Stimulated activated naive CD4-positive, alpha-beta T cell treated with Interleukin-2 at 50 U/mL for 16 hours (primary cell): ENCODE measurements around the gene CREB3L2.

Source experiments
- DNase-seq: peaks from one replicate; lab custom pipeline; 2025; lab: John Stamatoyannopoulos, UW

CREB3L2 gene

GRCh38 chr7:137951700-137952425 is 50.0 kb downstream of the CREB3L2 start:
- DNase-seq, result no peak

DNA sequence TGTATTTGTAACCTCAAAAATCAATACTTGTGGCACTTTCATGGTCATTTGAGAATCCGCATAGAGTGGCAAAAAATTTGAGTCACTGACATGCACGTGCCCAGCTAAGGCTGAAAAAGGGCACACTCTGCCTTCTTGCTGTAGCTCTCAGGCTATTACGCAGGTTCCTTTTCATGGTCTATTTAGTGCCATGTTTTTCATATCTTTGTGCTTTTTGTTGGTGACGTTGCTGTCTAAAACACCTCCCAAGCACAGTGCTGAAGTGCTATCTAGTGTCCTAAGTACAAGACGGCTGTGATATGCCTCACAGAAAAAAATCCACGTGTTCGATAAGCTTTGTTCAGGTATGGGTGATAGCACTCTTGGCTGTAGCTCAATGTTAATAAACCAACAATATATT is 50.9 kb downstream of the CREB3L2 start:
- DNase-seq, result no peak

GRCh38 chr7:137950263-137950621 is 51.6 kb downstream of the CREB3L2 start:
- no peak for DNase-seq

- DNase-seq, result no peak
These were observed 52.2 kb downstream of the CREB3L2 start for GRCh38 chr7:137949416-137950262.

- DNase-seq, result no peak
These were observed 53.0 kb downstream of the CREB3L2 start for GRCh38 chr7:137948845-137949330.

DNA sequence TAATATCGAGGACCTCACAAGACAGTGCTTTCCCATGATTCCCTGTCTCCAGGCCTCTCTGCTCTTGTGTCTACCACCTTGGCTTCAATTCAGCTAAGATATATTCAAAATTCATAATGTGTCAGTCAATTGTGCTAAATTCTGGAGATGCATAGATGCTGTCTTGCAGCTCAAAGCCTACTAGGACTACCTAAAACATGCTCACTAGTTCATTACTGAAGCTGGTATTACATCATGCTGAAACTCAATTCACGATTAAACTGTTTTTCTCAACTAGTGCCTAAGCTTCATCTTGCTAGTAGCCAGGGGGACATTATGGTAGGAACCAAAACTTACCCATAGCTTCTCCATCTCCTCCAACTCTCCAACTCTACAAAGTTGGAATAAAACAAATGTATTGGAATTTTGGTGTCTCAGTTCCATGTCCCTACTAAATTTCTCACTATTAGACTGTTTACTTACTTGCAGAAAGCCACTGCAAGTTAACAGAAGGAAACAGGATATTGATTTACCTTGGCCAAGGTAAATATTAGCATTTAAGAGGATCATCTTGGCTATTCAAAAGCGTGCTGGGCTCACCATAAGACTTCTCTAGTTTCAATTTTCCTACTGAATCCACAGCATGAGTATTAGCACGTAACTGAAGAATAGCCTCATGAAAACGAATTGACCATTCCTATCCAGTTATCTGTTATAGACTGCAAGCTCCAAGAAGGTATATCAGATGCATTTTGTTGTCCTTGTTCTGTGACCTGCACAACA is 53.6 kb downstream of the CREB3L2 start:
- DNase-seq, result no peak

- no peak for DNase-seq
These were observed 54.8 kb downstream of the CREB3L2 start for GRCh38 chr7:137947046-137947445.

- no peak for DNase-seq
These were observed 55.9 kb downstream of the CREB3L2 start for GRCh38 chr7:137946011-137946410.

- no peak for DNase-seq
These were observed 57.7 kb downstream of the CREB3L2 start for GRCh38 chr7:137944168-137944567.

DNA sequence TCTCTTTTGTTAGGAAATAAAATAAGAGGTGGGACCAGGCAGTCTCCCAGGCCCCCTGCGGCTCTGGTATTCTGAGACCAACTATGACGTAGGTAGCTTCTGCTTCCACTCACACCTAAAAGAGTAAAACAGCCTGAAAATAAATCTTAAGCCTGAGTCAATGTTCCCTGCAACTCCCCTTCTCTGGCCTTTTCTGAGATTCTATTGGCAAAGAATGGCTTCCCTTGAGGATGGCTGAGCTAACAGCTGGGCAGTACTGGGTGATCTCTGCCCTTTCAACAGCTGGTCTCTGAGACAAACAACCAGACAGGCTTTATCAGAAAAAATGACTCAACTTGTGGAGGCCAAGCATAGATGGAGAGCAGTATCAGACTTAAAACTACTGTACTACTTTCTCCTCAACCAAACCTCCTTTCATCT is 58.7 kb downstream of the CREB3L2 start:
- no peak for DNase-seq

GRCh38 chr7:137942484-137943115 is 59.3 kb downstream of the CREB3L2 start:
- no peak for DNase-seq

DNA sequence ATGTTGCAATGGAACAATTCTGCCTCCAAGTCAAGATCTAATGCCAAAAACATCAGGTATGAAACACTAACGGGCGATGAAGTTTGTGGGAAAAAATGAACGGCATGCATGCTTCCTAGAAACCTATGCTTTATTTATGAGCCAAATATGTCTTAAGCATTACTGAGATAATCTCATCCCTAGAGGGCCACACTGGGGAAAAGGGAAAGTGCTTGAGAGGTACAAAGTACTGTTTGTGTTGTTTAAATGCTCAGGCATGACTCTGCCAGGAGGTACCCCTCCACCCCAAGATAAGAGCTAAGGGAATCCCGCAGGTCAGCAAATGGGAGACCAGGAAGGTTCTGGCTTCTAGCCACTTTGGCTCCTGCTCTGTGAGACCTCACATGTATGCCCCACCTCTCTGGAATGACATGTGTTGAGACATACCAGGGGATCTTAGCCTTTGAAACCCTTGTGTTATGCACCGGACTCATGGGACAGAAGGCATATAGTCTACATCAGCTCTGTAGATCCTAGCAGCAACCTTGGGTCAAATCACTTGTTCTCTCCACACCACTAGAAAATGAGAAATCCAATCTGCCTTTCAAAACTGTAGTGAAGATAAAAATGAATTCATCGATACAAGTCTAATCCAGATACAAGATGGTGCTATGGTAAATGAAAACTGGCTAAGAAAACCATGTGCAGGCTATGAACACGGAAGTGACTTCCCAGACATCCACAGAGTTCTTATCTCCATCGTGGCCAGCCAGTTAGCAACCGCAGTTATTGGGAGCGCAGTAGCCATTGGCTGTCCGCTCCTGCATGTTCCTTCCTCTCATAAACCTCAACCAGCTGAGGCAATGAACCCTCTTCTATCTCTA is 61.0 kb downstream of the CREB3L2 start:
- no peak for DNase-seq

DNA sequence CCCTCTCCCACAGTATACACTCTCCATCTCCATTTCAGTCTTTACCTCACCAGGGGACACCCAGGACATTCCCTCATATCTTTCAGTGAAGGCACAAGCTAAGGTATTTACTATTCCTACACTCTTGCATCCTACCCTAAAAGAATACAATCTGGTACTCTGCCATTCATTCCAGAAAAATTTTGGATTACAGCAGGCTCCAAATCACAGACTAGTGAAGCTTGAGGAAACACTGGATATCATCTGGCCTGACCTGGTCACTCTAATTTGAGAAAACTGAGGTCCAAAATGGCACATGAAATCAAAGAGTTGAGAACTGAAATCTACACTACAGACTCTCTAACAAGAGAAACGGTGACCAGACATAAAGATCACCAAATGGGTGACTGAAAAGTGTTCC is 61.7 kb downstream of the CREB3L2 start:
- DNase-seq, result no peak

DNA sequence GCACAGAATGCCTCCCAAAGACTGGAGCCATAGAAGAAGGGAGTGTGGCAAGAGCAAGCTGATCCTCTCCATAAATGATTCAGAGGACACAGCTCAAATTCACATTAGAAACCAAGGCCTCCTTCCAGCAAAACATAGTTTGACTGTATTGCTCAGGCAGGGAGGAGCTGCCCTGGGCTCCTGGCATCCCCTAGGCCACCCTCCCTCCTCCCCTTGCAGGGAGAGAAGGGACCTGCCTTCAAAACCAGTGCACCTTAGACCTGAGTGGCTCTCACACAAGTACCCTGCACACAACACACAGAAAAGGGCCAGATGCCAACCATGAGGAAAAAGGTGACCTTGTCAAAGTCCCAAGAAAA is 64.7 kb downstream of the CREB3L2 start:
- no peak for DNase-seq

DNA sequence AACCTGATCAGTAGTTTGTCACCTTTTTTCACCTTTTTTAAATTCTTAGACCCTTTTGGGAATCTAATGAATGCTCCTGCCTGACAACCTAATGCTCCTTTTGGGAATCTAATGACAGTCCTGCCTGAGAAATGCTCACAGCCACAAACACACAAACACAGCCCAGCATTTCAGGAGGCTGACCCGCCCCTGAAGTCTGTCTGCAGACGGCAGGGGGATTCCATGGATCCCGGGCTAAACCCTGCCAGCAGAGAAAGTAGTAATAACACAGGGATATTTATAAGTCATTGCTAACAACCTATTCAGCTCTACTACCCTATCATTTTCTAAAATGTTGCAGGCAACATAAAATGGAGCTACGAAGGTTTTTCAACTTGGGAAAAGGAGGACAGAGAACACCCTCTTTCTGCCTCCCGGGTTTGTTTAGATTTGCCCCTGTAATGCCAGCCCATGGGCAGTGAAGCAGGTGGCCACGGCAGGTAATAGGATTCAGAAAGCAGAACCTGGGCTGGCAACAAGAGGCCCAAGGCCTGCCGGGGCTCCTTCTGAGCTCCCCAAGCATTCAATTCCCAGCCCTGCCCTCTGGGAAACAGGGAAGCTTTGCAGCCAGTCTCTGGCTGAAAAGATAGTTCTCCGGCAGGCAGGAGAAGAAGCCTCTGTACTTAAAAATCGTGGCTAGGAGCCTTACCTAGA is 65.2 kb downstream of the CREB3L2 start:
- DNase-seq, result no peak

- DNase-seq, result no peak
These were observed 65.9 kb downstream of the CREB3L2 start for GRCh38 chr7:137935884-137936508.

DNA sequence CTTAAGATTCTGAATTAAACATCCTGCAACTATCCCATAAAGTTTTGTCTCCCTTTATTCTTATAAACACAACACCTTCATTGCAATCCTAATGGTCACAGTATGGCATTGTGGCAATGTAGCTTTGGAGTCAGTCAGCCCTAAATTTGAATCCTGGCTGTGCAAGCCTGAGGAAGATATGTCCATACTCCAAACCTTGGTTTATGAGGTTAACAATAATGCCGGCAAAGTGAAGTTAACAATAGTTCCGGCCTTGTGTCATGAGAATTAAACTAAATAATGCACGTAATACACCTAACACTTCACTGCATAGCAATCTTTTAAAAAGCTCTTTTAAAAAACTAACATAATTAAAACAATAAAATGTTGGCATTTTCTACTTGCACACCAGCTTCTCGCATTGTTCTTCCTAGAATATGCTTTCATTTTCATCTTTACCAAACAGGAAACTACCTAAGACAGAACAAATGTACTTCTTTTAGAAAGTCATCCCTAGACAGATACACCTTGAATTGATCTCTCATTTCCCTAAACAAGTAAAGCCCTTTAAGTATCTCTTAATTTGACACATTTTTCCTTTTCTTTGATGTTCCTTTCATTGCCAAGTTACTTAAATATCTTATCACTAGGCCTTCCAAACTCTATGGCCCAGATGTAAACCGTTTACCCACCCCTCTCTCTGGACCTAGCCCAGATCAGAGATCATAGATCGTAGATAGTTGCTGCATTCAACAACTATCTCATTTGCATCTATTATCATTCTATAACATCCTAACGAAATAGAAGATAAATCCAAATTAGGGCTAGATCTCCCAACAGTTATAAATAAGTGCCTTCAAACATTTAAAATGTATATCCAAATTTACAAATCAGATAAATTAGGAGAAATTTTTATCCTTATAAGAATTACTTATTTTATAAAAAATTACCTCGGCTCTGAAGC is 66.7 kb downstream of the CREB3L2 start:
- no peak for DNase-seq

DNA sequence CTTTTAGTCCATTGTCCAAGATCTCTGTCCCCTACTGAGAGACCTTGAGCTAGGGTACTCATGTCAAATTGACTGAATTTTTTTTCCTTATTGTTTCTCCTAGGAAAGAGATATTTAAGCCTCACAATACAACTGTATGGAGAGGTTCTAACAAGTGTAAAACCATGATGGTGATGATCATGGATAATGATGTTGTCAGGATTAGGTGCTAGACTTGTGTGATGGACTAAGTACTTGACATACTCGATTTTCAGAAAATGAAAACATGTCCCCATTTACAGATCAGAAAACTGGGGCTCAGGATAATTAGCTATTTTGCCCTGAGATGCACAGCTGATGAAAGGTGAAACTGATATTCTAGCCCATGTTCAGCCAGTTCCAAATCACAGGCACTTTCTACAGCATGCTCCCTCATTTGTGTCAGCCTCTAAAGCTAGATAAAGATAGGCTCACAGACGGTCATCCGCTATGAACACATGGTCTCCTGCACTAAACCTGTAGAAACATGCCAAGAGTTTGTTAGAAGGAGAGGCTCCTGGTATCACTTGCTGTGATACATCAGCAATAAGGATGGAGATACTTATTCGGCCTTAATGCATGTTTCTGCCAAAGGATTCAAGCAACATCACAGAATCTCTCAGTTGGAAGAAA is 67.6 kb downstream of the CREB3L2 start:
- no peak for DNase-seq
